ENCODE measurements around the gene MYOCOS. TPM values are rescaled to one million over a fixed set of nuclear protein-coding genes. Genes with fewer than 3 reads are reported as not detected.

The MYOCOS gene
- total and polyA plus RNA-seq, 9 of the 15 experiments (the other 6 are each of a cell fraction or from before 2014, with no cell fraction given), result 0.07 TPM; not detected in 7

DNA sequence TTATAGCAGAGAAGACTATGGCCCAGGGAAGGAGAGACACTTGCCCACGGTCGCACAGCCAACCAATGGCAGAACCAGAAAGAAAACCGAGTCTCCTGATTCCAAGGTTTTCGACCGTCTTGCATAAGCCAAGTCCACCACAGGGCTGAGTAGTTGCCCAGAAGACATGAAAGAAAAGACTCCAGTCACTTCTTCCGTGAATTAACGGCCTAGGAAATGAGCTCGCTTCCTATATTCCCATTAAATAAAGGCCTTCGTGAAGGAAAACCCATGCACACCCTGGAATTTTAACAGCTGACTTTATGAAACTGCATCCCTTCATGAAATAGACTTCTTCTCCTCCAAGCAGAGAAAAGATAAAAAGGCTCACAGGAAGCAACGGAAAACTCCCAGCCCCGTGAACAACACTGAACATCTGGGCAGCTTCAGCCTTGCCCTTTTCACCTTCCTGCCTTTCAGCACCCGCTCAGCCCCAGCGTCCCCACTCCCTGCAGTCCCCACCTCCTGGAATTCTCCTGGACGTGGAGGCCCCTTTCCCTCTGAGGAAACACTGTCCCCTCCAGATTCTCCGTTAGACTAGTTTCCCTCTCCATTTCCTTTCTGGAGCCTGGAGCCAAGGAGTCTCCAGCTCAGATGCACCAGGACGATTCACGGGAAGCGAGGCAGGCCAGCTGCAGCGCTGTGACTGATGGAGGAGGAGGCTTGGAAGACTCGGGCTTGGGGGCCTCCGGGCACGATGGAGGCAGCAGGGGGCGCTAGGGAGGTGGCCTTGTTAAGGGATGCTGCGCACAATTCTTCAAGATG is 33.1 kb downstream of the MYOCOS start (continued):
- TF ChIP-seq, protein P1, sequence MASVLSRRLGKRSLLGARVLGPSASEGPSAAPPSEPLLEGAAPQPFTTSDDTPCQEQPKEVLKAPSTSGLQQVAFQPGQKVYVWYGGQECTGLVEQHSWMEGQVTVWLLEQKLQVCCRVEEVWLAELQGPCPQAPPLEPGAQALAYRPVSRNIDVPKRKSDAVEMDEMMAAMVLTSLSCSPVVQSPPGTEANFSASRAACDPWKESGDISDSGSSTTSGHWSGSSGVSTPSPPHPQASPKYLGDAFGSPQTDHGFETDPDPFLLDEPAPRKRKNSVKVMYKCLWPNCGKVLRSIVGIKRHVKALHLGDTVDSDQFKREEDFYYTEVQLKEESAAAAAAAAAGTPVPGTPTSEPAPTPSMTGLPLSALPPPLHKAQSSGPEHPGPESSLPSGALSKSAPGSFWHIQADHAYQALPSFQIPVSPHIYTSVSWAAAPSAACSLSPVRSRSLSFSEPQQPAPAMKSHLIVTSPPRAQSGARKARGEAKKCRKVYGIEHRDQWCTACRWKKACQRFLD (CRISPR knock-in tag; IDR thresholded peaks at IDR 0.05), result no peak
- TF ChIP-seq POLR2G (IDR thresholded peaks at IDR 0.05; ENCODE audit: low read depth, low read length) (no peak), SIN3A (IDR thresholded peaks at IDR 0.05; ENCODE audit: borderline replicate concordance in 2 of 2, control insufficient read depth in 1 of 2, low read depth in 2 of 2, low read length in 2 of 2) (no peak), SNIP1 (IDR thresholded peaks at IDR 0.05; ENCODE audit: low read depth) (no peak), GATAD2B (IDR thresholded peaks at IDR 0.05; ENCODE audit: borderline replicate concordance) (no peak), ZSCAN32 (CRISPR knock-in tag; IDR thresholded peaks at IDR 0.05) (no peak), CBFA2T2 (conservative IDR thresholded peaks at IDR 0.05) (no peak), SIRT6 (IDR thresholded peaks at IDR 0.05; ENCODE audit: low read depth, low read length) (no peak), ZFX (CRISPR knock-in tag; IDR thresholded peaks at IDR 0.05) (no peak), RBM25 (IDR thresholded peaks at IDR 0.05; ENCODE audit: low read depth, low read length, severe bottlenecking) (no peak), SMAD3 (CRISPR knock-in tag; conservative IDR thresholded peaks at IDR 0.05) (no peak)
- TF ChIP-seq, protein P2, sequence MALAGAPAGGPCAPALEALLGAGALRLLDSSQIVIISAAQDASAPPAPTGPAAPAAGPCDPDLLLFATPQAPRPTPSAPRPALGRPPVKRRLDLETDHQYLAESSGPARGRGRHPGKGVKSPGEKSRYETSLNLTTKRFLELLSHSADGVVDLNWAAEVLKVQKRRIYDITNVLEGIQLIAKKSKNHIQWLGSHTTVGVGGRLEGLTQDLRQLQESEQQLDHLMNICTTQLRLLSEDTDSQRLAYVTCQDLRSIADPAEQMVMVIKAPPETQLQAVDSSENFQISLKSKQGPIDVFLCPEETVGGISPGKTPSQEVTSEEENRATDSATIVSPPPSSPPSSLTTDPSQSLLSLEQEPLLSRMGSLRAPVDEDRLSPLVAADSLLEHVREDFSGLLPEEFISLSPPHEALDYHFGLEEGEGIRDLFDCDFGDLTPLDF (CRISPR knock-in tag; IDR thresholded peaks at IDR 0.05), result no peak
- TF ChIP-seq, protein P3, sequence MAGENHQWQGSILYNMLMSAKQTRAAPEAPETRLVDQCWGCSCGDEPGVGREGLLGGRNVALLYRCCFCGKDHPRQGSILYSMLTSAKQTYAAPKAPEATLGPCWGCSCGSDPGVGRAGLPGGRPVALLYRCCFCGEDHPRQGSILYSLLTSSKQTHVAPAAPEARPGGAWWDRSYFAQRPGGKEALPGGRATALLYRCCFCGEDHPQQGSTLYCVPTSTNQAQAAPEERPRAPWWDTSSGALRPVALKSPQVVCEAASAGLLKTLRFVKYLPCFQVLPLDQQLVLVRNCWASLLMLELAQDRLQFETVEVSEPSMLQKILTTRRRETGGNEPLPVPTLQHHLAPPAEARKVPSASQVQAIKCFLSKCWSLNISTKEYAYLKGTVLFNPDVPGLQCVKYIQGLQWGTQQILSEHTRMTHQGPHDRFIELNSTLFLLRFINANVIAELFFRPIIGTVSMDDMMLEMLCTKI (IDR thresholded peaks at IDR 0.05; ENCODE audit: partially characterized antibody), result no peak
